ENCODE data around the gene LAMA3.

DNA sequence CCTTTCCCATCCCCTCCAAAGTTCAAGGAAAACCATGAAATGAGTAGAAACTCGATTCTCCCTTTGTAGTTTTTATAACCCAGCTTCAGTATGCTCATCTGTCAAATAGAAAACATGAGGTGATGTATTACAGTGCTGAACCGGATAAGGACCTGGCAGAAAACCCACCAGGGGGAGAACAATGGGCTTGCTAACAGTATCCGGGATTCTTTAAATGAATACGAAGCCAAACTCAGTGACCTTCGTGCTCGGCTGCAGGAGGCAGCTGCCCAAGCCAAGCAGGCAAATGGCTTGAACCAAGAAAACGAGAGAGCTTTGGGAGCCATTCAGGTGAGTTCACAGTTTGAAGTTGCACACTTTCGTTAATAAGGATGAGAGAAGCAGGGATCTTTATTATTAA lies 211.7 kb downstream of the LAMA3 start:
- TF ChIP-seq, protein P1, sequence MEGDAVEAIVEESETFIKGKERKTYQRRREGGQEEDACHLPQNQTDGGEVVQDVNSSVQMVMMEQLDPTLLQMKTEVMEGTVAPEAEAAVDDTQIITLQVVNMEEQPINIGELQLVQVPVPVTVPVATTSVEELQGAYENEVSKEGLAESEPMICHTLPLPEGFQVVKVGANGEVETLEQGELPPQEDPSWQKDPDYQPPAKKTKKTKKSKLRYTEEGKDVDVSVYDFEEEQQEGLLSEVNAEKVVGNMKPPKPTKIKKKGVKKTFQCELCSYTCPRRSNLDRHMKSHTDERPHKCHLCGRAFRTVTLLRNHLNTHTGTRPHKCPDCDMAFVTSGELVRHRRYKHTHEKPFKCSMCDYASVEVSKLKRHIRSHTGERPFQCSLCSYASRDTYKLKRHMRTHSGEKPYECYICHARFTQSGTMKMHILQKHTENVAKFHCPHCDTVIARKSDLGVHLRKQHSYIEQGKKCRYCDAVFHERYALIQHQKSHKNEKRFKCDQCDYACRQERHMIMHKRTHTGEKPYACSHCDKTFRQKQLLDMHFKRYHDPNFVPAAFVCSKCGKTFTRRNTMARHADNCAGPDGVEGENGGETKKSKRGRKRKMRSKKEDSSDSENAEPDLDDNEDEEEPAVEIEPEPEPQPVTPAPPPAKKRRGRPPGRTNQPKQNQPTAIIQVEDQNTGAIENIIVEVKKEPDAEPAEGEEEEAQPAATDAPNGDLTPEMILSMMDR (IDR thresholded peaks at IDR 0.05) = no peak
- no peak for TF ChIP-seq POLR2A (IDR thresholded peaks at IDR 0.05)

Data from adrenal gland (tissue), 5 donors.